GM21825 (cell line): Measurements from ENCODE around the gene CHCHD6.

Experiments
- ATAC-seq: cut with Tn5 transposase; IDR thresholded peaks from one replicate; pipeline ENCODE4 v1.9.1; 2021; ENCODE audit warnings: mild to moderate bottlenecking, moderate library complexity; ENCODE audit not compliant: unreplicated experiment

The CHCHD6 gene

GRCh38 chr3:127002195-127003174, 298.4 kb downstream of the CHCHD6 start:
- no peak for ATAC-seq

DNA sequence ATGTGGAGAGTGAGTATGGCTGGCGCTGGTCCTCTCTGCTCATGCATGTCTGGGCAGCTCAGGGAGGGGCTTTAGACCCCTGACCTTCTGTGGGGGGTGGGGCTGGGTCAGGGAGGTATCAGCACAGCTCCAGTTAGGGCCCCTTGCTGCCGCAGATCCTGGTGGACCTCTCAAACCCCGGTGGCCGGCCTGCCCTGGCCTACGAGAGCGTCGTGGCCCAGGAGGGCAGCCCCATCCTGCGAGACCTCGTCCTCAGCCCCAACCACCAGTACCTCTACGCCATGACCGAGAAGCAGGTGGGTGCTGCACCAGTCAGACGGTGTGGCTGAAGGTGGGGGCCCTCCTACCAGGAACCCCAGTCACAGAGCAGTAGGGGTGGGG, 299.1 kb downstream of the CHCHD6 start:
- ATAC-seq = no peak

DNA sequence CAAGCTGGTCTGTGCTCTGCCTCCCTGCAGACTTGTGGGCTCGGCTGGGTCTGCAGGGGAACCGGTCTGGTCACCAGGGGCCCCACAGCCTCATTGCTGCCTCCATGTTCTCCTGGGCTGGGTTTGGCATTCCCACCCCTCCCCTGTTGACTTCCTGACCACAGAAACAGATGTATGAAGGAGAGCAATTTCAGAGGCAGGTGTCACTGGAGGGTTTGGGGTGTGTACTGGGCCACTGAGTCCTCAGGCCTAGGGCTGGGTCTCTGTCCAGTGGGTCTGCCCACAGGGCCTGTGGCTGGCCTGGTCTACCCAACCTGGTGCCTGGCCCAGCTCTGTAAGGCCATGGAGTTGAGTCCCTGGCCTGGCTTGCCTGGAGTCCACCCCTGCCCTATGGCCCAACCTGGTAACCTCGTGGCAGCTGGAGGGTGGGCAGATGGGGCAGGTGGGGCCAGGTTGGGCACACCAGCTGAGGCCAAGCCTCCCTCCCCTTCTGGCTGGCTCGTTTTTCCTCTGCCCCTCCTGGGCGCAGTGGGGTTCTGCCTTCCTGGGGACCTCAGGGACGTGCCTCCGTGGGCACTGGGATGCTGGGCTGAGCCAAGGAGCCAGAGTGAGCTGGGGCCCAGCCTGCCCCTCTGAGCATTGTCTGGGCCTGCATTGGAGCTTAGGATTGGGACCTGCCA, 299.7 kb downstream of the CHCHD6 start:
- no peak for ATAC-seq

DNA sequence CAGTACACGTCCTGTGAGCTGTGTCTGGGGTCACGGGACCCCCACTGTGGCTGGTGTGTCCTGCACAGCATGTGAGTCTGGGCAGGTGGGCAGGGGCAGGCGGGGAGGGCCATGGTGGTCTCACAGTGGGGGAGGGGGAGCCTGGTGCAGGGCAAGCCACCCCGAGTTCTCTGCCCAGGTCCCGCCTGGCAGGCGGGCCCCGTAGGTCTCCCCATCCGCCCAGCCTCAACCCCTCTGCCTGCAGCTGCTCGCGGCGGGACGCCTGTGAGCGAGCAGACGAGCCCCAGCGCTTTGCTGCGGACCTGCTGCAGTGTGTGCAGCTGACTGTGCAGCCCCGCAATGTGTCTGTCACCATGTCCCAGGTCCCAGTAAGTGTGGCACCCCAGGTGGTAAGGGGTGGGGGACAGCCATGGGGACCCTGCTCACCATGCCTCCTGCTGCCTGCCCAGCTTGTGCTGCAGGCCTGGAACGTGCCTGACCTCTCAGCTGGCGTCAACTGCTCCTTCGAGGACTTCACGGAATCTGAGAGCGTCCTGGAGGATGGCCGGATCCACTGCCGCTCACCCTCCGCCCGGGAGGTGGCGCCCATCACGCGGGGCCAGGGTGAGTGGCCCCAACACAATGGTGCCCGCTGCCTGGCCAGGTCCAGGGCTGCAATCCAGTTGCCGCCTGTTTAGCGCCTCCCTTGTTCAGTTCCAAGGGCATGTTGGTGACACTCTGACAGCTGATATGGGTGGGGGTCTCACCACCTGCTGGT, 300.8 kb downstream of the CHCHD6 start:
- ATAC-seq = no peak

- ATAC-seq = no peak
Observed at GRCh38 chr3:127005864-127006500, 301.9 kb downstream of the CHCHD6 start.

GRCh38 chr3:127006781-127007436, 302.9 kb downstream of the CHCHD6 start:
- ATAC-seq = no peak

DNA sequence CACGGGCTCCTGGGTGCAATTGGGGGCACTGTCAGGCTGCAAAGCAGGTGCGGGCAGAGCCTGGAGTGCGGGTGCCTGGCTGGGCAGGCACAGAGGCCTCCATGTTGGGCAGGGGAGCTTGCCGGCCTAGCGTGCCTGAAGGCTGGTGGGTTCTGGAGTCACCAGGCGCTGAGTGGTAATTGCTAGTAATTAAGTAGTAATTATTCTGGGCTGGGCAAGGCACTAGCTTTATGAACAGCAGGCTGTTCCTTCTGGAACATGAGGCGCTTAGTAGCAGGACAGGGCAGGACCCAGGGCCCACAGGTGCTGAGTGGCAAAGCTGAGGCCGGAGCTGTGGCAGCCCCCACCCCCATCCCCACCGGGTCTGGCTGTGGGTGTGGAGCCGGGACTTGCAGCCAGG, 304.2 kb downstream of the CHCHD6 start:
- no peak for ATAC-seq

DNA sequence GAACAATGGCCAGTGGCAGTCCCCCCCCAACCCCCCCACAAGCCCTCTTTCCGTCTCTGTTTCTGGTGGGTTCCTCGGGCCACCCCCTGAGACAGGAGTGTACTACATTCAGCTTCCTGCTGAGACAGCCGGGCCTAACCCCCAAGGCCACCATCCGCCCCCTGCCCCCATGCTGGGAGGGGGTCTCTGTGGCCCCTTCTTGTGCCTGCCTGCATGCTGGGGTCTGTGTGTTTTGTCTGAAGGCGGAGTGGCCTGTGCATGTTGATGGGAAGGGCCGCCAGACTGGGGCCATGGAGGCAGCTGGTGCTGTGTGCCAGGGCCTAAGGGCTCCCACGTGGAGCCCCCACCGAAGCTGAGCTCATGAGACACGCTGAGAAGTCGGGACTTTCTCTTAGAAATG, 305.5 kb downstream of the CHCHD6 start:
- no peak for ATAC-seq
